ENCODE data around the gene BTNL9. TPM values are rescaled to one million over a fixed set of nuclear protein-coding genes. Genes with fewer than 3 reads are reported as not detected.
"Not testable (repeated sequence)": the region's sequence is repeated elsewhere in the genome, so short reads cannot be mapped to it uniquely, and the experiment has no call there.

The BTNL9 gene
- total RNA-seq, 1 donor from 2014 or later = 105 TPM

DNA sequence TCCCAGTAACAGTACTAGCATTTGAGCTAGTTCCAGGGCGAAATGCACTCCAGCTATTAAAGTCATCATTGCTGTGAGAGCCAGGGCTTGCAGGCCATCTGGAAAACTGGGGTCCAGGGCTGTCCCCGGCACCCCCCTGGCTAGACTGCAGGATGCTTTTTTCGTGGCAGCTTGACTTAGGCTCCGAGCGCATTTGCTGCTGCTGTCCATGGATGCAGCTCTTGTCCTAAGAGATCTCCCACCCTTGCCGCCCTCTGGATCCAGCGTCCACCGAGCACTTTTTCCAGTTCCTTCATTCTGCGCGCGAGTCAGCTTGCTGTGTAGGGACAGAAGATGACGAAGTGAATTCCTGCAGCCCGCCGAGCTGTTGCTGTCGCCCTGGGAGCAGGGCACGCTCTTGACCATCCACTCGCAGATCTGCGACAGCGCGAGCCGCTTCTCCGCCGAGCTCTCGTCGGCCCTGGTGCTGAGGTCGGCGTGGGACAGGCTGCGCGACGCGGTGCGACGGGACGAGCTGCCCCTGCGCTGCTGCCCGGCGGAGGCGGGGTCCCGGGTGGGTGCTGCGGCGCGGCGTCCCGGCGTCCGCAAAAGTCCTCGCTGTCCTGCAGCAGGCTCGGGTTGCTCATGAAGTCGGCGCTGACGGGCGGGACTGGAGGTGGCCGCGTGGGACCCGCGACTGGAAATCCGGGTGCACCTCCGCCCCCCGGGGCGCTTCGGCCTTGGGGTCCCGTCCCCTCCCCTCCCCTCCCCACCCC lies 60.2 kb downstream of the BTNL9 start:
- TF ChIP-seq CTCF (IDR thresholded peaks at IDR 0.05) = no peak
- H3K27me3 ChIP-seq = no peaks in the 10 kb centered on the region
- intact Hi-C loops (cut with DNase I) = no loop called here
- DNase-seq (ENCODE audit: low spot score in 2 of 2) = peak in 1 of 2 donors; percentile 57
- no peaks in the 10 kb centered on the region for H3K9me3 ChIP-seq
- peak overlapping the region in 1 of 2 donors; percentile 9 for H3K4me3 ChIP-seq
- H3K36me3 ChIP-seq = no peaks in the 10 kb centered on the region
- H3K27ac ChIP-seq = no peak overlapping the region
- H3K4me1 ChIP-seq = no peaks in the 10 kb centered on the region

- H3K27ac ChIP-seq; H3K9me3 ChIP-seq; H3K27me3 ChIP-seq; intact Hi-C loops (cut with DNase I); H3K4me1 ChIP-seq; H3K4me3 ChIP-seq; H3K36me3 ChIP-seq: not testable (repeated sequence)
- DNase-seq (ENCODE audit: low spot score in 2 of 2) = peak in 1 of 2 donors; percentile 60
Observed at GRCh38 chr5:181101030-181101641, 61.1 kb downstream of the BTNL9 start.

GRCh38 chr5:181101930-181102674 lies 62.0 kb downstream of the BTNL9 start:
- H3K27ac ChIP-seq; H3K4me3 ChIP-seq; H3K27me3 ChIP-seq; H3K4me1 ChIP-seq; DNase-seq (ENCODE audit: low spot score in 2 of 2); H3K9me3 ChIP-seq; intact Hi-C loops (cut with DNase I); H3K36me3 ChIP-seq: not testable (repeated sequence)

DNA sequence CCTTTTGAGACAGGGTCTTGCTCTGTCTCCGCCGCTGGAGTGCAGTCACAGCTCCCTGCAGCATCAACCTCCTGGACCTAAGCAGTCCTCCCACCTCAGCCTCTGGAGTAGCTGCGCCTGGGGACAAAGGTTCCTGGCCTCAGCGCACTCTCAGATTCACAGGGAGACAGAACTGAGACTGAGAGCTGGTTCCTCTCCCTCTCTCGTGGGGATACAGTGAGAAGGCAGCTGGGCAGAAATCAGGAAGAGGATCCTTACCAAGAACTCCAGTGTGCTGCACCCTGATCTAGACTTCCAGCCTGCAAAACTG lies 64.1 kb downstream of the BTNL9 start:
- H3K4me1 ChIP-seq; H3K27me3 ChIP-seq; H3K27ac ChIP-seq; H3K36me3 ChIP-seq; intact Hi-C loops (cut with DNase I); H3K9me3 ChIP-seq; H3K4me3 ChIP-seq: not testable (repeated sequence)
- DNase-seq (ENCODE audit: low spot score in 2 of 2) = peak in 1 of 2 donors; percentile 42

DNA sequence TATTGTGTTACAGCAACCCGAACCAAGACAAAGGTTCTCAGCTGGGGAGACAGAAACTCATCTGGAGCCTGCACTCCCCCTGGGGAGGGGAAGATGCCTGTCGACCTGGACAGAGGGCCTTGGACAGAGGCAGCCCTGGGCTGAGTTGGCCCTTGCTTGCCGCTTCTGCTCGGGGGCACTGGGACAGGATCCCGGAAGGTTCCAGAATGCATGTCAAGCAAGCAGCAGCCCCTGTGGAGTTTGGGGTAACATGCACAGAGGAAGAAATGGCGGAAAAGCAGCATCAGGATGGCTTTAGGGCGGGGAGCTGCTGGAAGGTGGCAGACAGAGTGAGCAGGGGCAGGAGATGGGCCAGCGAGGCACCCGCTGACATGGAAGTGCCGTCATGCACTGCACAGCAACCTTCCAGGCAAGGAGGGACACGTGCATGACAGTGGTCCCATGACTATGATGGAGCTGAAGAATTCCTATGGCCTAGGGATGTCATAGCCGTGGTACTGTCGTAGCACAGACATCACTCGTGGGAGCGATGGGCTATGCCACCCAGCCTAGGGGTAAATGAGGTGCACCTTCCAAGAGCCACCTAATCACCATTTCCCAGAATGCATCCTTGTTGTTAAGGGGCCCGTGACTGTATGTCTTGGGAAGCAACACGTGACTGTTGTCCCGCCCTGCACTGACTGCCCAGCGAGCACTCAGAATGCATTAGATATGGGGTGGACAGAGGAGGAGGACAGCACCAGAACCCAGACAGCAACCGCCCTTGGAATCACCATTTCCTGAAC lies 64.7 kb downstream of the BTNL9 start:
- H3K27ac ChIP-seq; H3K4me1 ChIP-seq; DNase-seq (ENCODE audit: low spot score in 2 of 2); H3K36me3 ChIP-seq; H3K9me3 ChIP-seq; intact Hi-C loops (cut with DNase I); H3K27me3 ChIP-seq; H3K4me3 ChIP-seq: not testable (repeated sequence)

DNA sequence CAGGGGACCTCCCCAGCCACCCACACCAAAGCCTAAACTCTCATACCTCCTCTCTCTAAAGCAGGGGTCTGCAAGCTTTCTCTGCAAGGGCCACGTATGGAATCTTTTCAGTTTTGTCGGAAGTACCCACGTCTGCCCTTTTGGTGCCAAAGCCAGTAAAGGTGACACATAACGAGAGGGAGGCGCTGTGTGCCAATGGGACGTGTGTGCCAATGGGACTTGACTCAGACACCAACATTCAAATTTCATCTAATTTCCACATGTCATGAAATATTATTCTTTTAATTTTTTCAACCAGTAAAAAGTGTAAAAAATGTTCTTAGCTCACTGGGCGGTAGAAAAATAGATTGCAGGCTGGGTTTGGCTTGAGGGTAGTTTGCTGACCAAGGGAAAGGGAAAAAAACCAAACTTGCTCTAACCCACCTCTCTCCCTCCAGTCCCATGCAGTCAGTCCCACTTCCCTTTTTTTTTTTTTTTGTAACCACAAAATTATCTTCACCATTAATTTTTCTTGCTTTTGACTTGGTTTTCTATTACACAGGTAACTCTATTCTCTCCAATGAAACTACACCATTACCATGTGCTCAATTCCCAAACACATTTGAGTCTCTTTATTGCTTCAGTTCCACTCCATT lies 65.4 kb downstream of the BTNL9 start:
- H3K4me3 ChIP-seq = no peak overlapping the region
- no peaks in the 10 kb centered on the region for H3K9me3 ChIP-seq
- no peaks in the 10 kb centered on the region for H3K27me3 ChIP-seq
- DNase-seq (ENCODE audit: low spot score in 2 of 2) = peak in 1 of 2 donors; percentile 41
- TF ChIP-seq CTCF (IDR thresholded peaks at IDR 0.05) = no peak
- H3K4me1 ChIP-seq = no peaks in the 10 kb centered on the region
- intact Hi-C loops (cut with DNase I) = no loop called here
- H3K36me3 ChIP-seq = no peaks in the 10 kb centered on the region
- no peak overlapping the region for H3K27ac ChIP-seq

DNA sequence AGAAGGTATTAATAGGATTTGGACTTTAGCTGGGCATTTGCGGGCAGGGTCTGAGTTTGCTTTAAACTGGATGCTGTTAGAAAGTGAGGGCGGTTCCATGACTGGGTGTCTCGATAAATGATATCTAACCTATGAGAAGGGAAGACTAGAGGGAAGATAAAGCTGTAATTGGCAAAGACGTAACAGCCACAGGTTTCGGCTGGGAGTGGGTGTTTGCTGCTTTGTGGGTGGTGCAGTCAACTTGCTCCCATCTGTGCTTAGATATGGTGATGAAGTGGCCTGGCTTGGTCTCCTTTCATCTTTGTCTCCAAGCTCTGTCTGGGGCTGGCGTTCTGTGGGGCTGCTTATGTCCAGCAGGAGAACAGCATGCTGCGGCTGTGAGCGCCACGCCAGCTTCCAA lies 67.6 kb downstream of the BTNL9 start:
- no peak for DNase-seq (ENCODE audit: low spot score in 2 of 2)

More for the DNA sequence above, 67.6 kb downstream of the BTNL9 start:
- H3K9me3 ChIP-seq = no peaks in the 10 kb centered on the region
- no peaks in the 10 kb centered on the region for H3K27me3 ChIP-seq
- H3K36me3 ChIP-seq = no peaks in the 10 kb centered on the region
- no peak for TF ChIP-seq CTCF (IDR thresholded peaks at IDR 0.05)
- intact Hi-C loops (cut with DNase I) = no loop called here
- H3K4me1 ChIP-seq = no peaks in the 10 kb centered on the region
- no peak overlapping the region for H3K27ac ChIP-seq
- H3K4me3 ChIP-seq = no peak overlapping the region
